B cell (primary cell): ENCODE results near the gene PRAME. TPM values are rescaled to one million over a fixed set of nuclear protein-coding genes. Genes with fewer than 3 reads are reported as not detected.

Source experiments
- ATAC-seq: fragments of 200-7000 bp; cut with Tn5 transposase; one replicate; pipeline ENCODE4 v1.10.0; 2021; ENCODE audit warnings: low read depth, mild to moderate bottlenecking, moderate number of reproducible peaks, moderate library complexity
- CTCF ChIA-PET: fragments of 350-600 bp; sonication (Branson Sonifier 250); formaldehyde crosslinking; loops from one replicate; lab custom pipeline; 2021; ENCODE audit warnings: antibody characterized with exemption, inconsistent platforms; lab: Charles Lee
- POLR2A ChIA-PET: fragments of 350-600 bp; sonication (Branson Sonifier 250); formaldehyde crosslinking; loops from one replicate; lab custom pipeline; 2021; ENCODE audit warnings: antibody characterized with exemption; lab: Charles Lee
- DNase-seq: peaks from one replicate; pipeline ENCODE4 v3.0.0; 2013
- H2AFZ ChIP-seq: 2 replicates; pipeline ENCODE4 v1.6.1; 2012; ENCODE audit warnings: mild to moderate bottlenecking, low read depth, low read length; ENCODE audit not compliant: insufficient read depth, poor library complexity, severe bottlenecking
- H3K27ac ChIP-seq, 2 donors: 1 replicate in 1 of 2; 2 replicates in 1 of 2; pipeline ENCODE4 v1.5.1; 2012 to 2013; ENCODE audit warnings: low read length in 2 of 2, mild to moderate bottlenecking in 2 of 2, moderate library complexity in 1 of 2
- H3K27me3 ChIP-seq, 4 experiments: fragments of 200-600 bp in 1 of 4; sonication (generic) in 1 of 4; replicated peaks in 1 of 4; 1 replicate in 2 of 4; 2 replicates in 2 of 4; pipeline versions ENCODE4 v1.6.1 to v1.7.0; 2013 to 2016; ENCODE audit warnings: low read length in 3 of 4, mild to moderate bottlenecking in 2 of 4, mixed read lengths in 1 of 4, moderate library complexity in 1 of 4; ENCODE audit not compliant: insufficient read depth in 4 of 4, control insufficient read depth in 3 of 4; ENCODE audit errors: control extremely low read depth in 1 of 4
- H3K36me3 ChIP-seq, 2 experiments: replicated peaks in 1 of 2; 1 replicate in 1 of 2; 2 replicates in 1 of 2; pipeline versions ENCODE4 v1.6.1 to v1.7.1; 2013; ENCODE audit warnings: low read length in 1 of 2; ENCODE audit not compliant: insufficient read depth in 2 of 2, control insufficient read depth in 1 of 2; ENCODE audit errors: control extremely low read depth in 1 of 2, extremely low read depth in 1 of 2
- H3K4me1 ChIP-seq, 2 donors: fragments of 200-600 bp in 1 of 2; sonication (generic) in 1 of 2; 1 replicate in 1 of 2; 2 replicates in 1 of 2; pipeline versions ENCODE4 v1.5.1 to v1.6.1; 2013 to 2017; ENCODE audit warnings: low read length in 2 of 2; ENCODE audit not compliant: control insufficient read depth in 2 of 2, insufficient read depth in 2 of 2
- H3K4me2 ChIP-seq: replicated peaks from 2 replicates; pipeline ENCODE3; 2012; ENCODE audit warnings: mild to moderate bottlenecking, low read depth, low read length; ENCODE audit not compliant: poor library complexity, severe bottlenecking
- H3K4me3 ChIP-seq, 5 experiments: fragments of 200-600 bp in 1 of 5; sonication (generic) in 1 of 5; 1 replicate in 3 of 5; 2 replicates in 2 of 5; pipeline versions ENCODE4 v1.5.1 to v1.7.0; 2011 to 2016; ENCODE audit warnings: low read length in 4 of 5, mild to moderate bottlenecking in 4 of 5, low read depth in 2 of 5, control low read depth in 1 of 5, moderate library complexity in 1 of 5; ENCODE audit not compliant: insufficient read depth in 1 of 5; ENCODE audit errors: control extremely low read depth in 1 of 5, extremely low read depth in 1 of 5
- H3K79me2 ChIP-seq: fragments of 200-600 bp; sonication (generic); one replicate; pipeline ENCODE4 v1.6.0; 2016; ENCODE audit warnings: low read length; ENCODE audit not compliant: control insufficient read depth, insufficient read depth
- H3K9ac ChIP-seq: fragments of 200-600 bp; sonication (generic); 2 replicates; pipeline ENCODE4 v1.6.1; 2017; ENCODE audit warnings: mild to moderate bottlenecking, low read length, moderate library complexity
- H3K9me3 ChIP-seq, 3 donors: one replicate each; pipeline versions ENCODE4 v1.6.1 to v1.7.1; 2013; ENCODE audit warnings: low read length in 2 of 3; ENCODE audit not compliant: control insufficient read depth in 2 of 3, insufficient read depth in 1 of 3; ENCODE audit errors: control extremely low read depth in 1 of 3
- H4K20me1 ChIP-seq: 2 replicates; pipeline ENCODE4 v1.6.0; 2012; ENCODE audit warnings: mild to moderate bottlenecking, low read length; ENCODE audit not compliant: insufficient read depth, control insufficient read depth, poor library complexity, severe bottlenecking
- H3K27ac Mint-ChIP-seq: one replicate; pipeline ENCODE4 v1.8.0; 2021; ENCODE audit warnings: mixed read lengths
- H3K27me3 Mint-ChIP-seq: one replicate; pipeline ENCODE4 v1.8.0; 2021; ENCODE audit warnings: mixed read lengths
- H3K4me1 Mint-ChIP-seq: one replicate; pipeline ENCODE4 v1.8.0; 2021; ENCODE audit warnings: mixed read lengths
- H3K4me3 Mint-ChIP-seq: one replicate; pipeline ENCODE4 v1.8.0; 2021; ENCODE audit warnings: mixed read lengths
- H3K9me3 Mint-ChIP-seq: one replicate; pipeline ENCODE4 v1.8.0; 2022; ENCODE audit warnings: mixed read lengths; ENCODE audit not compliant: insufficient read depth
- CTCF ChIP-seq: fragments of 200-600 bp; IDR thresholded peaks from one replicate; pipeline ENCODE4 v1.8.0; 2022; ENCODE audit warnings: antibody characterized with exemption, mild to moderate bottlenecking
- EZH2 ChIP-seq: IDR thresholded peaks from 2 replicates; pipeline ENCODE4 v1.6.1; 2012; ENCODE audit warnings: borderline replicate concordance, low read depth, mild to moderate bottlenecking, moderate library complexity, low read length; ENCODE audit not compliant: insufficient read depth, poor library complexity, severe bottlenecking
- WGBS: methylation state at CpG from one replicate; pipeline ENCODE4 v1.1.5; 2013; ENCODE audit warnings: missing lambda C conversion rate; ENCODE audit not compliant: insufficient coverage; 5-methylcytosine and 5-hydroxymethylcytosine counted together
- intact Hi-C: fragments of 100-400 bp; cut with micrococcal nuclease; formaldehyde crosslinking; loops from one replicate; pipeline ENCODE4 v1.10.0; 2022
- polyA plus RNA-seq: library from polyadenylated mRNA; depleted of rRNA; stranded (reverse); fragments of >200 nt; gene quantifications from 2 replicates; pipeline ENCODE4 v1.2.3, GENCODE V29; 2012
- total RNA-seq, 2 donors: library from RNA; stranded (reverse); fragments of 120-200 nt in 1 of 2; gene quantifications; 1 replicate in 1 of 2; 2 replicates in 1 of 2; pipeline versions ENCODE4 v1.2.3 to v1.2.4, GENCODE V29; 2013 to 2022

Gene PRAME
- total and polyA plus RNA-seq, 2 donors (not counting 1 experiment from before 2014, with no cell fraction given): 0.63 TPM; not detected in 1

- CTCF ChIA-PET: interaction anchor here (0.9 to 6.9 kb wide), 19 partner anchors 10 to 366 kb away, joined by 3 to 66 read pairs (median 5); no protein-coding TSS in a partner anchor
- Histone ChIP-seq H3K9ac (no peak overlapping the region), H3K79me2 (no peaks in the 10 kb centered on the region), H3K4me2 (no peak overlapping the region), H4K20me1 (no peaks in the 10 kb centered on the region), H3K27me3 (no peaks in the 10 kb centered on the region), H3K4me3 (no peak overlapping the region), H3K27ac (no peak overlapping the region), H3K36me3 (no peaks in the 10 kb centered on the region), H3K4me1 (peaks cover 41 to 44% of the 10 kb centered on the region in 2 donors), H2AFZ (no peak overlapping the region), H3K9me3 (peaks cover 0 to 8% (median 0%) of the 10 kb centered on the region in 3 donors)
- no peak overlapping the region for H3K27ac Mint-ChIP-seq
- WGBS: 100% methylated on average over 2 of the region's 8 CpGs
- ATAC-seq (no peak), DNase-seq (no peak)
- TF ChIP-seq CTCF: no peak
- peaks cover 36% of the 10 kb centered on the region for H3K4me1 Mint-ChIP-seq
- intact Hi-C loops: loop anchor here (5.0 kb wide), 2 partner anchors 77 to 157 kb away; no protein-coding TSS in a partner anchor
- POLR2A ChIA-PET: no interaction called here
- no peak overlapping the region for H3K4me3 Mint-ChIP-seq
- no peaks in the 10 kb centered on the region for H3K9me3 Mint-ChIP-seq
- H3K27me3 Mint-ChIP-seq: no peaks in the 10 kb centered on the region
Observed at GRCh38 chr22:22590136-22590891, 31.2 kb upstream of the PRAME start.

DNA sequence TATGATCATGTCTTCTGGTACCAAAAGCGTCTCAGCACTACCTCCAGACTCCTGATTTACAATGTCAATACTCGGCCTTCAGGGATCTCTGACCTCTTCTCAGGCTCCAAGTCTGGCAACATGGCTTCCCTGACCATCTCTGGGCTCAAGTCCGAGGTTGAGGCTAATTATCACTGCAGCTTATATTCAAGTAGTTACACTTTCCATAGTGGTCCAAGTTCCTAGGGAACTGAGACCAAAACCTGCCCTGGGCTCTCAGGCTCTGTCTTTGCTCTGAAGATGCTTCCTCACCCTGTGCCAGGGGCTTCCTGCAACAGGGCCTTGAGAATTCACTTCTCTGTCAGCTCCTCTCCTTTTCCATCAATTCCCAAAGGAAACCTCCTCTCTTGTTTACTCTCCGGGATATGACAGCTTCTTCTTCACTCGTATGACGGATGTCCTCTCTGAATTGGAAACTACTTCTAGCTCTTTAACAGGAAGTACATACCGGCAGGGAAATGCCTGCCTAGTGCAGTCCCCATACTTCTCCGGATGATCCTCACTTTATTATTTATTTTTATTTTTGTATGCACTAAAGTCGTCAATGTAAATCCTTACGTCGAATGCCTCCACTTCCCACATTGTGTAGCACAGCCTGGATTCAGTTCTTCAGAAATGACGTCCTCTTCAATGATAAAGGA, 29.6 kb upstream of the PRAME start:
- WGBS: 70% methylated on average over 8 of the region's 12 CpGs
- intact Hi-C loops: loop anchor here (5.0 to 10.0 kb wide), 4 partner anchors 41 to 384 kb away; no protein-coding TSS in a partner anchor

More for the DNA sequence above, 29.6 kb upstream of the PRAME start:
- no peaks in the 10 kb centered on the region for H3K27me3 ChIP-seq
- CTCF ChIA-PET: interaction anchor here (0.6 to 6.9 kb wide), 28 partner anchors 9 to 693 kb away, joined by 3 to 66 read pairs (median 6); partner anchors contain the start of gene ZNF280B
- no peaks in the 10 kb centered on the region for H3K36me3 ChIP-seq
- no peak overlapping the region for H3K4me3 ChIP-seq
- peak overlapping the region; percentile 18 for H2AFZ ChIP-seq
- no peaks in the 10 kb centered on the region for H3K9me3 ChIP-seq
- H3K79me2 ChIP-seq: no peaks in the 10 kb centered on the region
- peak; percentile 24 for DNase-seq
- H3K4me2 ChIP-seq: no peak overlapping the region
- Mint-ChIP-seq H3K9me3 (no peaks in the 10 kb centered on the region), H3K4me1 (peaks cover 33% of the 10 kb centered on the region), H3K27ac (no peak overlapping the region), H3K27me3 (no peaks in the 10 kb centered on the region), H3K4me3 (no peak overlapping the region)
- POLR2A ChIA-PET: interaction anchor here (0.6 to 0.7 kb wide), 2 partner anchors 81 to 1094 kb away, joined by 3 to 5 read pairs; no protein-coding TSS in a partner anchor
- peak overlapping the region in 1 of 2 donors; percentile 45 for H3K27ac ChIP-seq
- ATAC-seq: no peak
- peaks cover 36 to 38% of the 10 kb centered on the region in 2 donors for H3K4me1 ChIP-seq
- TF ChIP-seq CTCF (no peak), EZH2 (no peak)
- H4K20me1 ChIP-seq: no peaks in the 10 kb centered on the region
- H3K9ac ChIP-seq: no peak overlapping the region
